ENCODE results near the gene EHHADH. TPM values are rescaled to one million over a fixed set of nuclear protein-coding genes. Genes with fewer than 3 reads are reported as not detected.

The EHHADH gene
- total RNA-seq, 1 experiment from 2014 or later, result 10.7 TPM

- H3K27ac ChIP-seq (ENCODE audit: low read depth, low read length), result no peak overlapping the region
- H3K9ac ChIP-seq (ENCODE audit: low read length), result no peak overlapping the region
- no peaks in the 10 kb centered on the region for H3K9me2 ChIP-seq (ENCODE audit: insufficient read depth)
- intact Hi-C loops (cut with micrococcal nuclease), result no loop called here
- CTCF ChIA-PET, result no interaction called here
- RAD21 ChIA-PET (ENCODE audit: low non-redundant PET in 1 of 2, low total read pairs in 2 of 2, uncharacterized antibody in 2 of 2, unreplicated experiment in 2 of 2), result no interaction called here
- no peaks in the 10 kb centered on the region for H3K79me2 ChIP-seq (ENCODE audit: insufficient read depth, low read length)
- no peak overlapping the region for H3K4me3 ChIP-seq (replicated peaks in 1 of 2; ENCODE audit: low read depth in 1 of 2, low read length in 2 of 2)
- H3K36me3 ChIP-seq (ENCODE audit: control insufficient read depth in 1 of 2, insufficient read depth in 2 of 2, low read length in 2 of 2), result no peaks in the 10 kb centered on the region
- no peaks in the 10 kb centered on the region for H3K27me3 ChIP-seq (ENCODE audit: insufficient read depth, low read length)
- no peak overlapping the region for H3K4me2 ChIP-seq (ENCODE audit: low read length)
- POLR2A ChIA-PET, result no interaction called here
- no peaks in the 10 kb centered on the region for H4K20me1 ChIP-seq (ENCODE audit: insufficient read depth)
- DNase-seq (ENCODE audit: low read depth, low spot score) (no peak), ATAC-seq (no peak)
- H3K4me1 ChIP-seq (ENCODE audit: control insufficient read depth in 1 of 2, insufficient read depth in 2 of 2, low read length in 2 of 2), result no peaks in the 10 kb centered on the region
- no peak overlapping the region for H2AFZ ChIP-seq (ENCODE audit: low read depth, low read length, poor library complexity, severe bottlenecking)
- TF ChIP-seq, protein P1, sequence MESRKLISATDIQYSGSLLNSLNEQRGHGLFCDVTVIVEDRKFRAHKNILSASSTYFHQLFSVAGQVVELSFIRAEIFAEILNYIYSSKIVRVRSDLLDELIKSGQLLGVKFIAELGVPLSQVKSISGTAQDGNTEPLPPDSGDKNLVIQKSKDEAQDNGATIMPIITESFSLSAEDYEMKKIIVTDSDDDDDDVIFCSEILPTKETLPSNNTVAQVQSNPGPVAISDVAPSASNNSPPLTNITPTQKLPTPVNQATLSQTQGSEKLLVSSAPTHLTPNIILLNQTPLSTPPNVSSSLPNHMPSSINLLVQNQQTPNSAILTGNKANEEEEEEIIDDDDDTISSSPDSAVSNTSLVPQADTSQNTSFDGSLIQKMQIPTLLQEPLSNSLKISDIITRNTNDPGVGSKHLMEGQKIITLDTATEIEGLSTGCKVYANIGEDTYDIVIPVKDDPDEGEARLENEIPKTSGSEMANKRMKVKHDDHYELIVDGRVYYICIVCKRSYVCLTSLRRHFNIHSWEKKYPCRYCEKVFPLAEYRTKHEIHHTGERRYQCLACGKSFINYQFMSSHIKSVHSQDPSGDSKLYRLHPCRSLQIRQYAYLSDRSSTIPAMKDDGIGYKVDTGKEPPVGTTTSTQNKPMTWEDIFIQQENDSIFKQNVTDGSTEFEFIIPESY (IDR thresholded peaks at IDR 0.05; ENCODE audit: extremely low read depth, insufficient replicate concordance, low read length), result no peak
- TF ChIP-seq SIN3A (IDR thresholded peaks at IDR 0.05; ENCODE audit: low read depth) (no peak), RAD21 (IDR thresholded peaks at IDR 0.05; ENCODE audit: low read depth) (no peak), POLR2A (IDR thresholded peaks at IDR 0.05; ENCODE audit: borderline replicate concordance, extremely low read depth, insufficient read depth, insufficient read length) (no peak), CBX3 (IDR thresholded peaks at IDR 0.05; ENCODE audit: low read depth) (no peak), JUND (IDR thresholded peaks at IDR 0.05) (no peak), SRF (IDR thresholded peaks at IDR 0.05; ENCODE audit: low read depth) (no peak), POLR2AphosphoS5 (IDR thresholded peaks at IDR 0.05; ENCODE audit: low read depth, low read length) (no peak), TCF7L2 (IDR thresholded peaks at IDR 0.05; ENCODE audit: borderline replicate concordance, extremely low read depth, insufficient read depth, insufficient read length) (no peak), MAX (IDR thresholded peaks at IDR 0.05) (no peak), REST (IDR thresholded peaks at IDR 0.05; ENCODE audit: low read depth) (no peak), ZNF274 (IDR thresholded peaks at IDR 0.05; ENCODE audit: low read depth, low read length) (no peak), EZH2 (IDR thresholded peaks at IDR 0.05) (no peak), FOSL1 (IDR thresholded peaks at IDR 0.05; ENCODE audit: low read depth) (no peak), CEBPB (IDR thresholded peaks at IDR 0.05; ENCODE audit: low read depth) (no peak)
- TF ChIP-seq, protein P2, sequence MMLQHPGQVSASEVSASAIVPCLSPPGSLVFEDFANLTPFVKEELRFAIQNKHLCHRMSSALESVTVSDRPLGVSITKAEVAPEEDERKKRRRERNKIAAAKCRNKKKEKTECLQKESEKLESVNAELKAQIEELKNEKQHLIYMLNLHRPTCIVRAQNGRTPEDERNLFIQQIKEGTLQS (IDR thresholded peaks at IDR 0.05), result no peak
- no TSS peak for BruUV-seq (replicated peaks)
- no peaks in the 10 kb centered on the region for H3K9me3 ChIP-seq (ENCODE audit: control insufficient read depth in 1 of 2, insufficient read depth in 1 of 2, low read depth in 1 of 2, low read length in 2 of 2)
Measured at GRCh38 chr3:185212559-185212958, 41.3 kb downstream of the EHHADH start.

Data from HCT116 (cell line).